PFSK-1 (cell line): Measurements from ENCODE around the gene TCF4.

Experiments used
- FOXP2 ChIP-seq: optimal IDR thresholded peaks from 2 replicates; pipeline ENCODE3; 2011; ENCODE audit warnings: borderline replicate concordance, control low read depth, inconsistent platforms; ENCODE audit not compliant: insufficient read depth; ENCODE audit errors: extremely low read length, extremely low read depth
- POLR2AphosphoS5 ChIP-seq: IDR thresholded peaks from 2 replicates; pipeline ENCODE4 v1.6.1; 2012; ENCODE audit warnings: low read depth, mild to moderate bottlenecking, control low read depth, low read length, moderate library complexity
- SIN3A ChIP-seq: IDR thresholded peaks from 2 replicates; pipeline ENCODE4 v1.6.1; 2012; ENCODE audit warnings: mild to moderate bottlenecking, low read length, moderate library complexity, borderline replicate concordance; ENCODE audit not compliant: insufficient read depth
- TAF1 ChIP-seq: IDR thresholded peaks from 2 replicates; pipeline ENCODE4 v1.6.1; 2012; ENCODE audit warnings: low read length, control low read depth, borderline replicate concordance; ENCODE audit not compliant: insufficient read depth
- TF ChIP-seq, protein P1 (sequence below), 2 experiments: IDR thresholded peaks; 2 replicates each; pipeline versions ENCODE4 v1.6.1 to v1.8.0; 2011 to 2012; ENCODE audit warnings: low read depth in 2 of 2, low read length in 2 of 2, control low read depth in 1 of 2, inconsistent platforms in 1 of 2, mild to moderate bottlenecking in 1 of 2, moderate library complexity in 1 of 2; ENCODE audit not compliant: insufficient read depth in 1 of 2

Gene TCF4

DNA sequence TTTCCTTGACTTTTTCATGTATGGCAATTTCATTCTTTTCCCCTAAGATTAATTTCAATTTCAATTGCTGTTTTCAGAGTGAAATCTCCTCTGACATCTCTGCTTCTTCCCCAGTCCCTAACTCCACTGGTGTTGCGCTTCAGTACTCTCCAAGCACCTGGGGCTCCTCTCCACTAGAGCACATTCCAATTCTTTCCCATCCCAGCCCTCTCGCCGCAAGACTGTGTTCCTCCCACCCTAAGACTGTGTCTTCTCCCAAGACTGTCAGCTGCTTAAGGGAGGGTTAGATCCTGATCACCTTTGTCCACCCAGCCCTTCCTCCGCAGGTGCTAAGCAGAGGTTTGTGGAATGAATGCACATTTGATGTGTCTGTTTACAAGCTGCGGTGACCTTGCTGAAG lies 373.0 kb downstream of the TCF4 start:
- no peak for TF ChIP-seq POLR2AphosphoS5
- no peak for TF ChIP-seq FOXP2
- no peak for TF ChIP-seq TAF1
- TF ChIP-seq, protein P1, sequence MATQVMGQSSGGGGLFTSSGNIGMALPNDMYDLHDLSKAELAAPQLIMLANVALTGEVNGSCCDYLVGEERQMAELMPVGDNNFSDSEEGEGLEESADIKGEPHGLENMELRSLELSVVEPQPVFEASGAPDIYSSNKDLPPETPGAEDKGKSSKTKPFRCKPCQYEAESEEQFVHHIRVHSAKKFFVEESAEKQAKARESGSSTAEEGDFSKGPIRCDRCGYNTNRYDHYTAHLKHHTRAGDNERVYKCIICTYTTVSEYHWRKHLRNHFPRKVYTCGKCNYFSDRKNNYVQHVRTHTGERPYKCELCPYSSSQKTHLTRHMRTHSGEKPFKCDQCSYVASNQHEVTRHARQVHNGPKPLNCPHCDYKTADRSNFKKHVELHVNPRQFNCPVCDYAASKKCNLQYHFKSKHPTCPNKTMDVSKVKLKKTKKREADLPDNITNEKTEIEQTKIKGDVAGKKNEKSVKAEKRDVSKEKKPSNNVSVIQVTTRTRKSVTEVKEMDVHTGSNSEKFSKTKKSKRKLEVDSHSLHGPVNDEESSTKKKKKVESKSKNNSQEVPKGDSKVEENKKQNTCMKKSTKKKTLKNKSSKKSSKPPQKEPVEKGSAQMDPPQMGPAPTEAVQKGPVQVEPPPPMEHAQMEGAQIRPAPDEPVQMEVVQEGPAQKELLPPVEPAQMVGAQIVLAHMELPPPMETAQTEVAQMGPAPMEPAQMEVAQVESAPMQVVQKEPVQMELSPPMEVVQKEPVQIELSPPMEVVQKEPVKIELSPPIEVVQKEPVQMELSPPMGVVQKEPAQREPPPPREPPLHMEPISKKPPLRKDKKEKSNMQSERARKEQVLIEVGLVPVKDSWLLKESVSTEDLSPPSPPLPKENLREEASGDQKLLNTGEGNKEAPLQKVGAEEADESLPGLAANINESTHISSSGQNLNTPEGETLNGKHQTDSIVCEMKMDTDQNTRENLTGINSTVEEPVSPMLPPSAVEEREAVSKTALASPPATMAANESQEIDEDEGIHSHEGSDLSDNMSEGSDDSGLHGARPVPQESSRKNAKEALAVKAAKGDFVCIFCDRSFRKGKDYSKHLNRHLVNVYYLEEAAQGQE (IDR thresholded peaks at IDR 0.05; ENCODE audit: insufficient read depth in 1 of 2, low read depth in 2 of 2, low read length in 2 of 2) = no peak
- TF ChIP-seq SIN3A = no peak

DNA sequence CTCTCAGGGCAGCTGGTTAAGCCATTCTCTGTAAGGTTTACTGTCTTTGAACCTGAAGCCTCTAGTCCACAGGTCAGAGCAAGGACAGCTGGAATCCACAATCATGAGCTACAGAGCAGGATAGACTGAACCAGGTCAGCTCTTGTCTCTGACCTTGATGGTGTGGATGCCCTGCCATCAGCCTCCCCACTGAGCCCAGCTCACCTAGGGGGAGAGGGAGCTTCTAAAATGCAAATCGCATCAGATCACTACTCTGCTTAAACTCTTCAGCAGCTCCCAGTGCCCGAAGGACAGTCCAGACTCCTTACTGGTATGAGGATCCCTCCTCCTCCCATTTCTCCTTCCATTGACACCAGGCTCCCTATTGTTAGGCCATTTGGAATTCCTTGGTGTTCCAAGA lies 373.5 kb downstream of the TCF4 start:
- TF ChIP-seq FOXP2 (no peak), POLR2AphosphoS5 (no peak), SIN3A (no peak), TAF1 (no peak)
- TF ChIP-seq, protein P1 (IDR thresholded peaks at IDR 0.05; ENCODE audit: insufficient read depth in 1 of 2, low read depth in 2 of 2, low read length in 2 of 2) = no peak

DNA sequence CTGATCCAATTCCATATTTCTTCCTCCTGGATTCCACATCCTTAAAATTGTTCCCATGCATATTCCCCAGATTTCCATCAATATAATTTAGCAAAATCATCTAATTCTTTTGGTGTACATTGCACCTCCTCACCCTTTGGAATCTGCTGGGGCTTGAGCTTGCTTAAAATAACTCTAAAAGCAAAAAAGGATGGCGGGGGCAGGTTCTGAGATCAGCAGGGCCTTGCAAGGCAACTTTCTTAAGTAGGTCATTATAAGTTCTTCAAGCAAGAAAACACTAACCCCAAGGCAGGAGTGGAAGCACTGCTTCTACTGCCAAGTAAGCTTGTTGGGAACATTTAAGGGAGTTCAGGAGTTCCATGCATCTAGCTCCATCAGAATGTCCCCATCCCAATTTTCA lies 374.4 kb downstream of the TCF4 start:
- TF ChIP-seq, protein P1 (IDR thresholded peaks at IDR 0.05; ENCODE audit: insufficient read depth in 1 of 2, low read depth in 2 of 2, low read length in 2 of 2) = no peak
- TF ChIP-seq SIN3A (no peak), FOXP2 (no peak), POLR2AphosphoS5 (no peak), TAF1 (no peak)

DNA sequence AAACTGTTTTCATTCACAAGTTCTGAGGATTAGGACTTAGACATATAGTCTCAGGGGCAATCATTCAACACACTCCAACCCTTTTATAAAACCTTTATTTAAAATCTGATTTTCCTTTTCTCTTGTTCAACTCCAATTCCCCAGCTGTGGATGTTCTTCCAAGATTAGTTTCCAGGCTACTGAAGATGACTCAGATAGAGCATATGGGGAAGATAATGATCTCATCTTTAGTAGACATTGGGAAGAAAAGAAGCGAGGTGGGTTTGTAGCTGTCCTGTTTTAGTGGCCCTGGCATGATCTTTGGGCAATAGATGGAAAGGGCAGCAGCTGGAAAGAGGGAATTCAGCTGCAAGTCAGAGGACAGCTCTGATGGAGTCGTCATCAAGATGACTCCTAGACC lies 381.1 kb downstream of the TCF4 start:
- no peak for TF ChIP-seq TAF1
- no peak for TF ChIP-seq SIN3A
- TF ChIP-seq, protein P1 (IDR thresholded peaks at IDR 0.05; ENCODE audit: insufficient read depth in 1 of 2, low read depth in 2 of 2, low read length in 2 of 2) = no peak
- no peak for TF ChIP-seq FOXP2
- no peak for TF ChIP-seq POLR2AphosphoS5

DNA sequence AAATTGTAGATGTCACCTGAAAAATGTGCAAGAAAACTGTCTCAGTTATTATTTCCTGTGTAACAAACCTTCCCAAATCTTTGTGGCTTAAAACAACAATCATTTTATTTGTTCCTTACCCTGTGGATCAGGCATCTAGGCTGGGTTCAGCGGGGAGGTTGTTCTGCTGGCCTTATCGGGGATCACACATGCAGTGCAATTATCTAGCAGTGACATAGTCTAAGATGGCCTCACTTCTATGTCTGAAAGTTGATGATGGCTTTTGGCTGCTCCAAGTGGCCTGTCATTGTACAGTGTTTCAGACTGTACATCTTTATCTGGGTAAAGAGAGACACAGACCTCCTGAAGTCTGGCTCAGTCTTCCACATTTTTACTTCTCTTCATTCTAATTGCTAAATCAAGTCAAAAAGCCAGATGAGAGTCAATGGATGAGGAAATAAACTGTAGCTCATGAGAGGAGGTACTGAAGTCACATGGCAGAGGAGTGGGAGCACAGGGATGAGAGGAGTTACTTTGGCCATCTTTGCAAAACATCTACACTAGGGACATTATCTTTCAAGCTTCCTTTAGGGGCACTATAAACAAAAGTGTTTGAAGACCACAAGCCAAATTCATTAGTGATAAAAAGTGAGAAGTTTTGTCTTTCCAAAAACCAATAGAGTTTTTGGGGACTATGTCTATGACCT lies 385.6 kb downstream of the TCF4 start:
- TF ChIP-seq, protein P1 (IDR thresholded peaks at IDR 0.05; ENCODE audit: insufficient read depth in 1 of 2, low read depth in 2 of 2, low read length in 2 of 2) = no peak
- no peak for TF ChIP-seq TAF1
- TF ChIP-seq POLR2AphosphoS5 = no peak
- no peak for TF ChIP-seq FOXP2
- no peak for TF ChIP-seq SIN3A
